Neural cell (in vitro differentiated cells): ENCODE data around the gene ELMO1. TPM values are rescaled to one million over a fixed set of nuclear protein-coding genes. Genes with fewer than 3 reads are reported as not detected.

ENCODE experiments used
- H2AFZ ChIP-seq: fragments of 200-600, 300-800 bp; sonication (generic), shearing (Covaris generic); 2 replicates; pipeline ENCODE4 v1.6.0; 2014; ENCODE audit warnings: low read depth, mild to moderate bottlenecking, antibody characterized with exemption, low read length, moderate library complexity
- H3F3A ChIP-seq: fragments of 200-600 bp; shearing (Covaris generic); 2 replicates; pipeline ENCODE4 v1.6.1; 2016; ENCODE audit warnings: mild to moderate bottlenecking, moderate library complexity, mixed read lengths, antibody characterized with exemption, low read length; ENCODE audit not compliant: insufficient read depth, poor library complexity, severe bottlenecking
- H3K27ac ChIP-seq: fragments of 200-600, 300-800 bp; sonication (generic), shearing (Covaris generic); 2 replicates; pipeline ENCODE4 v1.5.1; 2014; ENCODE audit warnings: mild to moderate bottlenecking, low read length, moderate library complexity
- H3K27me3 ChIP-seq: fragments of 300-800, 200-600 bp; sonication (generic), shearing (Covaris generic); 2 replicates; pipeline ENCODE4 v1.6.0; 2014; ENCODE audit warnings: mild to moderate bottlenecking, low read depth, low read length, moderate library complexity; ENCODE audit not compliant: insufficient read depth
- H3K36me3 ChIP-seq: fragments of 300-800, 200-600 bp; sonication (generic), shearing (Covaris generic); 2 replicates; pipeline ENCODE4 v1.5.1; 2014; ENCODE audit warnings: mild to moderate bottlenecking, antibody characterized with exemption, low read length, moderate library complexity; ENCODE audit not compliant: insufficient read depth
- H3K4me2 ChIP-seq: fragments of 300-800, 200-600 bp; sonication (generic), shearing (Covaris generic); 2 replicates; pipeline ENCODE4 v1.6.0; 2014; ENCODE audit warnings: mild to moderate bottlenecking, low read length
- H3K4me3 ChIP-seq: fragments of 300-800, 200-600 bp; sonication (generic), shearing (Covaris generic); 2 replicates; pipeline ENCODE4 v1.5.1; 2014; ENCODE audit warnings: mild to moderate bottlenecking, low read length, moderate library complexity
- H3K79me2 ChIP-seq: fragments of 200-600 bp; shearing (Covaris generic); replicated peaks from 2 replicates; pipeline ENCODE4 v1.6.0; 2014; ENCODE audit warnings: mild to moderate bottlenecking, low read length, moderate library complexity; ENCODE audit not compliant: insufficient read depth
- H3K9ac ChIP-seq: fragments of 300-800, 200-600 bp; sonication (generic), shearing (Covaris generic); 2 replicates; pipeline ENCODE4 v1.6.1; 2016; ENCODE audit warnings: mild to moderate bottlenecking, low read length, mixed read lengths
- H3K9me2 ChIP-seq: fragments of 200-600 bp; shearing (Covaris generic); 2 replicates; pipeline ENCODE4 v1.6.1; 2016; ENCODE audit warnings: mild to moderate bottlenecking, low read length, mixed read lengths; ENCODE audit not compliant: insufficient read depth
- H3K9me3 ChIP-seq: fragments of 200-600, 300-800 bp; sonication (generic), shearing (Covaris generic); 2 replicates; pipeline ENCODE4 v1.6.1; 2016; ENCODE audit warnings: mild to moderate bottlenecking, mixed run types, low read length, moderate library complexity, mixed read lengths
- H4K20me1 ChIP-seq: fragments of 200-600 bp; shearing (Covaris generic); 2 replicates; pipeline ENCODE4 v1.6.1; 2016; ENCODE audit warnings: mild to moderate bottlenecking, mixed run types; ENCODE audit not compliant: insufficient read depth
- EP300 ChIP-seq: fragments of 450-650 bp; conservative IDR thresholded peaks from 2 replicates; pipeline ENCODE4 v1.6.1; 2014; ENCODE audit warnings: antibody characterized with exemption, mild to moderate bottlenecking, moderate library complexity; ENCODE audit not compliant: poor library complexity, severe bottlenecking
- EZH2 ChIP-seq: fragments of 200-600, 300-800 bp; shearing (Covaris generic), sonication (generic); IDR thresholded peaks from 2 replicates; pipeline ENCODE4 v1.6.1; 2014; ENCODE audit warnings: antibody characterized with exemption, low read length, borderline replicate concordance, mild to moderate bottlenecking; ENCODE audit not compliant: insufficient read depth, poor library complexity, severe bottlenecking
- MXI1 ChIP-seq: fragments of 450-650 bp; conservative IDR thresholded peaks from 2 replicates; pipeline ENCODE4 v1.6.1; 2014; ENCODE audit warnings: antibody characterized with exemption, mild to moderate bottlenecking; ENCODE audit not compliant: poor library complexity, severe bottlenecking
- POLR2AphosphoS5 ChIP-seq: IDR thresholded peaks from 2 replicates; pipeline ENCODE4 v1.6.1; 2012
- RAD21 ChIP-seq: fragments of 450-650 bp; conservative IDR thresholded peaks from 2 replicates; pipeline ENCODE4 v1.6.1; 2014; ENCODE audit warnings: antibody characterized with exemption, mild to moderate bottlenecking, moderate library complexity
- SMC3 ChIP-seq: fragments of 450-650 bp; conservative IDR thresholded peaks from 2 replicates; pipeline ENCODE4 v1.6.1; 2014; ENCODE audit warnings: antibody characterized with exemption, mild to moderate bottlenecking, moderate library complexity; ENCODE audit not compliant: poor library complexity
- TAF1 ChIP-seq: IDR thresholded peaks from 2 replicates; pipeline ENCODE4 v1.6.1; 2012; ENCODE audit warnings: low read depth
- polyA plus RNA-seq: library from polyadenylated mRNA; depleted of rRNA; stranded (reverse); fragments of >200 nt; gene quantifications from 2 replicates; pipeline ENCODE4 v1.2.3, GENCODE V29; 2014
- TF ChIP-seq, protein P1 (sequence below): IDR thresholded peaks from 2 replicates; pipeline ENCODE4 v1.6.1; 2012; ENCODE audit warnings: borderline replicate concordance
- TF ChIP-seq, protein P2 (sequence below): fragments of 450-650 bp; IDR thresholded peaks from 2 replicates; pipeline ENCODE4 v1.5.1; 2014; ENCODE audit warnings: antibody characterized with exemption, mild to moderate bottlenecking, moderate library complexity; ENCODE audit not compliant: poor library complexity, severe bottlenecking

ELMO1 gene
- polyA plus RNA-seq, 1 donor from 2014 or later = 12.2 TPM

DNA sequence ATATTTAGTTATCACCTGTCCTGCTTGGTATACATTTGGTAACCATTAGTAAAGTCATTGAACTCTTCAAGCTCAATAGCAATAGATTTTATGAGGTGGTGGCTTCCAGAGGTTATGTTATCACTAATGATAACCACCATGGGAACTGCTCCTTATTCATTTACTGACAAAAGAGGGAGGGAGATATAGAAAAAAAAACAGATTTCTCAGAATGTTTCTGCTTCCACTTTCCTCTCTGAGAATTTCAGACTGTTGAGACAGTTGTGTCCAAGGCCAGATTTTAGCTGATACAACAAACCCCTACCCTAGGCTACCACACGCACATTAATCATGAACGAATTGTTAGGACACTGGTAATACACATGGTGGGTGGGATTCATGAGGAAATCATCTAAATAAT, 570.4 kb downstream of the ELMO1 start:
- Histone ChIP-seq H3K27ac (no peak overlapping the region), H3K36me3 (peaks cover 4% of the 10 kb centered on the region)
- no peak for TF ChIP-seq TAF1
- no peak for TF ChIP-seq SMC3
- TF ChIP-seq POLR2AphosphoS5 = no peak
- no peak for TF ChIP-seq EP300
- TF ChIP-seq EZH2 = no peak
- TF ChIP-seq, protein P1, sequence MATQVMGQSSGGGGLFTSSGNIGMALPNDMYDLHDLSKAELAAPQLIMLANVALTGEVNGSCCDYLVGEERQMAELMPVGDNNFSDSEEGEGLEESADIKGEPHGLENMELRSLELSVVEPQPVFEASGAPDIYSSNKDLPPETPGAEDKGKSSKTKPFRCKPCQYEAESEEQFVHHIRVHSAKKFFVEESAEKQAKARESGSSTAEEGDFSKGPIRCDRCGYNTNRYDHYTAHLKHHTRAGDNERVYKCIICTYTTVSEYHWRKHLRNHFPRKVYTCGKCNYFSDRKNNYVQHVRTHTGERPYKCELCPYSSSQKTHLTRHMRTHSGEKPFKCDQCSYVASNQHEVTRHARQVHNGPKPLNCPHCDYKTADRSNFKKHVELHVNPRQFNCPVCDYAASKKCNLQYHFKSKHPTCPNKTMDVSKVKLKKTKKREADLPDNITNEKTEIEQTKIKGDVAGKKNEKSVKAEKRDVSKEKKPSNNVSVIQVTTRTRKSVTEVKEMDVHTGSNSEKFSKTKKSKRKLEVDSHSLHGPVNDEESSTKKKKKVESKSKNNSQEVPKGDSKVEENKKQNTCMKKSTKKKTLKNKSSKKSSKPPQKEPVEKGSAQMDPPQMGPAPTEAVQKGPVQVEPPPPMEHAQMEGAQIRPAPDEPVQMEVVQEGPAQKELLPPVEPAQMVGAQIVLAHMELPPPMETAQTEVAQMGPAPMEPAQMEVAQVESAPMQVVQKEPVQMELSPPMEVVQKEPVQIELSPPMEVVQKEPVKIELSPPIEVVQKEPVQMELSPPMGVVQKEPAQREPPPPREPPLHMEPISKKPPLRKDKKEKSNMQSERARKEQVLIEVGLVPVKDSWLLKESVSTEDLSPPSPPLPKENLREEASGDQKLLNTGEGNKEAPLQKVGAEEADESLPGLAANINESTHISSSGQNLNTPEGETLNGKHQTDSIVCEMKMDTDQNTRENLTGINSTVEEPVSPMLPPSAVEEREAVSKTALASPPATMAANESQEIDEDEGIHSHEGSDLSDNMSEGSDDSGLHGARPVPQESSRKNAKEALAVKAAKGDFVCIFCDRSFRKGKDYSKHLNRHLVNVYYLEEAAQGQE = no peak
- TF ChIP-seq RAD21 = no peak
- no peak for TF ChIP-seq MXI1
- TF ChIP-seq, protein P2, sequence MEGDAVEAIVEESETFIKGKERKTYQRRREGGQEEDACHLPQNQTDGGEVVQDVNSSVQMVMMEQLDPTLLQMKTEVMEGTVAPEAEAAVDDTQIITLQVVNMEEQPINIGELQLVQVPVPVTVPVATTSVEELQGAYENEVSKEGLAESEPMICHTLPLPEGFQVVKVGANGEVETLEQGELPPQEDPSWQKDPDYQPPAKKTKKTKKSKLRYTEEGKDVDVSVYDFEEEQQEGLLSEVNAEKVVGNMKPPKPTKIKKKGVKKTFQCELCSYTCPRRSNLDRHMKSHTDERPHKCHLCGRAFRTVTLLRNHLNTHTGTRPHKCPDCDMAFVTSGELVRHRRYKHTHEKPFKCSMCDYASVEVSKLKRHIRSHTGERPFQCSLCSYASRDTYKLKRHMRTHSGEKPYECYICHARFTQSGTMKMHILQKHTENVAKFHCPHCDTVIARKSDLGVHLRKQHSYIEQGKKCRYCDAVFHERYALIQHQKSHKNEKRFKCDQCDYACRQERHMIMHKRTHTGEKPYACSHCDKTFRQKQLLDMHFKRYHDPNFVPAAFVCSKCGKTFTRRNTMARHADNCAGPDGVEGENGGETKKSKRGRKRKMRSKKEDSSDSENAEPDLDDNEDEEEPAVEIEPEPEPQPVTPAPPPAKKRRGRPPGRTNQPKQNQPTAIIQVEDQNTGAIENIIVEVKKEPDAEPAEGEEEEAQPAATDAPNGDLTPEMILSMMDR = no peak

DNA sequence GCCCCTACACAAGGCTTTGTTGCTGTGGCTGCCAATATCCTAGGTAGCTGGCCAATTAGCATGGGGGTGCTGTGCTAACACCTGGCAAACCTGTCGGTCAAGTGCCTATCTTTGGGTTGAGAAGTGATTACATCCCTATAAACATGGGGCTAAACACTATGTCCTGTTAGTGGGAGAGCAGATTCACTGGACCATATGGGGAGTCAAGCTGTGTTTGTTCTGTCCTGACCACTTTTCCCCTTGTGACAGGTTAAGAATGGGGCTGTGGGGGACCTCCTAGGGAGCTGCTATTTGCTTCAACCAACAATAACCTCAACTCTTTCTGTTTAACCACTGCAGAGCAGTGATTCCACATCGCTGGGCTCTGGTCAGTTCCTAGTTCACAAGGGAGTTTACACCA, 572.9 kb downstream of the ELMO1 start:
- Histone ChIP-seq H3K36me3 (peaks cover 4% of the 10 kb centered on the region), H3K79me2 (no peaks in the 10 kb centered on the region), H3F3A (no peaks in the 10 kb centered on the region), H3K27me3 (no peaks in the 10 kb centered on the region), H3K9me3 (no peaks in the 10 kb centered on the region), H3K9me2 (no peaks in the 10 kb centered on the region), H3K4me3 (no peak overlapping the region), H3K27ac (no peak overlapping the region), H3K4me2 (no peak overlapping the region), H2AFZ (no peak overlapping the region), H4K20me1 (no peaks in the 10 kb centered on the region), H3K9ac (no peak overlapping the region)
- TF ChIP-seq POLR2AphosphoS5 (no peak), RAD21 (no peak), MXI1 (no peak), SMC3 (no peak), EP300 (no peak), TAF1 (no peak), EZH2 (no peak)
- TF ChIP-seq, protein P2 = no peak
- TF ChIP-seq, protein P1 = no peak

More for the DNA sequence above, 570.4 kb downstream of the ELMO1 start:
- Histone ChIP-seq H3F3A (no peaks in the 10 kb centered on the region), H2AFZ (no peak overlapping the region), H3K9me2 (no peaks in the 10 kb centered on the region), H3K9me3 (no peaks in the 10 kb centered on the region), H4K20me1 (no peaks in the 10 kb centered on the region), H3K27me3 (no peaks in the 10 kb centered on the region), H3K4me2 (no peak overlapping the region), H3K9ac (no peak overlapping the region), H3K4me3 (no peak overlapping the region), H3K79me2 (no peaks in the 10 kb centered on the region)
